Hepatocyte (in vitro differentiated cells): ENCODE results near the gene ECHDC3.

Experiments
- CTCF ChIP-seq: fragments of 200-600 bp; sonication (generic); IDR thresholded peaks from 2 replicates; pipeline ENCODE4 v1.5.1; 2016; ENCODE audit warnings: antibody characterized with exemption, mild to moderate bottlenecking; ENCODE audit not compliant: poor library complexity
- EZH2phosphoT487 ChIP-seq: fragments of 200-600 bp; sonication (generic); IDR thresholded peaks from one replicate; pipeline ENCODE4 v1.6.1; 2018; ENCODE audit warnings: antibody characterized with exemption, mild to moderate bottlenecking, low read depth, moderate library complexity; ENCODE audit not compliant: unreplicated experiment, severe bottlenecking

GRCh38 chr10:11730779-11731178 is 11.4 kb upstream of the ECHDC3 start:
- TF ChIP-seq CTCF = no peak
- TF ChIP-seq EZH2phosphoT487 = no peak
